Activated T-cell treated with anti-CD3 and anti-CD28 coated beads for 1 hour (primary cell): ENCODE results near the gene BLOC1S3.

Source experiments
- DNase-seq: peaks from one replicate; pipeline ENCODE4 v3.0.0-alpha.2; 2020; ENCODE audit warnings: low read depth

The BLOC1S3 gene

GRCh38 chr19:45146251-45146650 is 32.3 kb upstream of the BLOC1S3 start:
- no peak for DNase-seq

GRCh38 chr19:45146741-45147205 is 31.8 kb upstream of the BLOC1S3 start:
- DNase-seq = no peak

DNA sequence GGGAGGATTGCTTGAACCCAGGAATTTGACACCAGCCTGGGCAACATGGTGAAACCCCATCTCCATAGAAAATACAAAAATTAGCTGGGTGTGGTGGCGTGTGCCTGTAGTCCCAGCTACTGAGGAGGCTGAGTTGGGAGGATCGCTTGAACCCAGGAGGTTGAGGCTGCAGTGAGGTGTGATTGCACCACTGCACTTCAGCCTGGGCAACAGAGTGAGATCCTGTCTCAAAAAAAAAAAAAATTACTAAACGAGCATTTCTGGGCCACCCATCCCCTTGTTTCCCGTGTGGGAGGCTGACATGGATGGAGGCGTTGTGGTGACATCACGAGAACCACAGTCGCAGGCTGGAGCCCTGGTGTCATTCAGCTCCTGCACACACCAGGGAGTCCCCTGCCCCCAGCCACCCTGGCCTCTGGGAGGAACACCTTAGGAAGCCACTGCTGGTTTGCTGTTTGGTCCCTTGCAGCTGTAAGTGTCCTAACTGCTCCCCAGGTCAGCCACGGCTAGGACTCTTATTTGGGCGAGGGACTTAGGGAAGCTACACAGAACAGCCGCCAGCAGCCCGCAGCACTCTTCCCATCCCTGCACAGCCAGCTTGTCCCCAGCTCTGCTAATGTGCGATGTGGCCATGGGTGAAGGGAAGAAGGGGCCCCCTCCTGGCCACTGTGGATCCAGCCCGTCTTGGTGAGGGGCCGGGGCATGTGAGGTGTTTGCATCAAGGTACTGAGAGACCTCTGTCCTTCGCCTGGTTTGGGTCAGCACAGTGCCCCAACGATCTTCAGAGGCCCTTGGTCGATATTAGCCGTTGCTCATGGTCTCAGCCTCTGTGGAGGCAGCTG is 30.5 kb upstream of the BLOC1S3 start:
- no peak for DNase-seq

- no peak for DNase-seq
Observed at GRCh38 chr19:45149129-45149528, 29.5 kb upstream of the BLOC1S3 start.

GRCh38 chr19:45150180-45150579 is 28.4 kb upstream of the BLOC1S3 start:
- DNase-seq = no peak

GRCh38 chr19:45150751-45151281 is 27.8 kb upstream of the BLOC1S3 start:
- no peak for DNase-seq

DNA sequence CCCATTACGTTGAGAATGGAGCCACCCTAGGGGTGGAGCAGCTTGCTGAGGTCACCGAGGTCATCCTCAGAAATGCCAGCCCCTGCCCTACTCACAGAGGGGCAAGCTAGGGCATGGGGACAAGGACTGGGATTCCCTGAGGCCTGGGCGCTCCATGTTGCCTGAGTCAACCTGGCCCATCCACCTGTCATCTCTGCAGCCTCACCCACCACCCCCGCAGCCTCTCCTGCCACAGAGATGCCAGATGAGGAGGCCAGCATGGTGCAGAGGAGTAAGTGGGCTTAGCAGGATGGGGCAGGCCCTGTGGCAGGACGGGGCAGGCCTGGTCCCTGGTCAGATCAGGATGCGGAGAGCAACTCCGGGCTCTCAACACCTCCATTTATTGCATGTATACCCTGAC is 27.3 kb upstream of the BLOC1S3 start:
- DNase-seq = no peak

- no peak for DNase-seq
Observed at GRCh38 chr19:45151821-45152503, 26.6 kb upstream of the BLOC1S3 start.

GRCh38 chr19:45152504-45153338 is 25.9 kb upstream of the BLOC1S3 start:
- DNase-seq = no peak

GRCh38 chr19:45153339-45154063 is 25.1 kb upstream of the BLOC1S3 start:
- no peak for DNase-seq

- no peak for DNase-seq
Observed at GRCh38 chr19:45154064-45154827, 24.3 kb upstream of the BLOC1S3 start.

DNA sequence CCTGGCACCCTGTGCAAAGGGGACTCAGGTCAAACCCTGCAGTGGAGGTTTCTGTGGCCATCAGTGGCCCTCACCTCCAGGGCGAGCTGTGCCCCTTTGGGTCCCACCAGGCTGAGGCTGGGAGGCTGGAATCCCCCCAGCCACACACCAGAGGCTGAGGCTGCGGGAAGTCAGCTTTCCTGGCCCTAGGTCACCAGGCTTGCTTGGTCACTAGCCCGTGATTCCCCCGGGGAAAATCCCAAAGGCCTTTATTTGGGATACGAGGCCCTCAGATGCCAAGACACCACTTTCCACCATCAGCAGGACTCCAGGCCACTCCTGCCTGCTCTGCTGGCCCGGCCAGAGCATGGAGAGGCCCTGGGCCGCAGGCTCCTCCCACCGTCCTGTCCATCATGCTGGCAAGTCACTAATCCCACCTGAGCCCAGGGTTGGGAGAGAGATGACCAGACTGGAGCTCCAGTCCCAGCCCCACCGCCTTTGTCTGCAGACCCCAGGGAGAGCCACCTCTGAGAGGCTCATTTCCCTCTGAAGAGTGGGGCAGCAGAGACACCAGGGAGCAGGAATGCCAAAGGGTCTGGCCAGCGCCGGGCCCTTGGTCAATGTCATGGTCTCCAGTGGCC is 22.5 kb upstream of the BLOC1S3 start:
- no peak for DNase-seq

GRCh38 chr19:45156751-45157150 is 21.8 kb upstream of the BLOC1S3 start:
- DNase-seq = no peak

DNA sequence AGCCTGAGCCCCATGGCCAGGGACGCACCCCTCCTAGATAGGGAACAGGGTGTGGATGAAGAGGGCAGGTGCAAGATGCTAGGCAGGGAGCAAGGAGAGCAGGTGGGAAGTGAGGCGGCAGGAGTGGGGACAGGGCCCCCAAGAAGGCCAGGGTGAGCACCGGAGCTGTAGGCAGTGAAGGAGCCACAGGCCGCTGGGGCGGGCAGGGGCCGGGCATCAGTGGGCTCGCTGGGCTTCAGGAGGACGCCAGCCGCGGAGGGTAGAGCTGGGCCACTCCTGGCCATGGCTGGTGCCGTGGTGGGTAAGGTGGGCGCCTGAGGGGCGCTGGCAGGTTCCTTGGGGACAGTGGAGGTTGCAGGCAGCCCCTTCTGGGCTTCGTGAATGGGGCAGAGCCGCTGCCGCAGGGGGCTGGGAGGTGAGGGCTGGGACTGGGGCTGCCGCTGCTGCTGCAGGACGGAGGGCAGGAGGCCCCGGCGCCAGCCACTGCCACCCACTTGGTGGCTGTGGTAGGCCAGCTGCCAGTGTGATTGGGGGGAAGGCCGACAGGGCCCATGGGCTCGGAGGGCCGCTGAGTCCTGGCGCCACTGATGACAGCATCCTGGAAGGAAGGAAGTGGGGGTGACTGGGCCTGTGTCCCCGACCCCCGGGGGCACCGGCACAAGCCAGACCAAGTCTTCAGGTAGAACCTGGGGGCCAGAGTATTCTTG is 19.9 kb upstream of the BLOC1S3 start:
- DNase-seq = no peak

DNA sequence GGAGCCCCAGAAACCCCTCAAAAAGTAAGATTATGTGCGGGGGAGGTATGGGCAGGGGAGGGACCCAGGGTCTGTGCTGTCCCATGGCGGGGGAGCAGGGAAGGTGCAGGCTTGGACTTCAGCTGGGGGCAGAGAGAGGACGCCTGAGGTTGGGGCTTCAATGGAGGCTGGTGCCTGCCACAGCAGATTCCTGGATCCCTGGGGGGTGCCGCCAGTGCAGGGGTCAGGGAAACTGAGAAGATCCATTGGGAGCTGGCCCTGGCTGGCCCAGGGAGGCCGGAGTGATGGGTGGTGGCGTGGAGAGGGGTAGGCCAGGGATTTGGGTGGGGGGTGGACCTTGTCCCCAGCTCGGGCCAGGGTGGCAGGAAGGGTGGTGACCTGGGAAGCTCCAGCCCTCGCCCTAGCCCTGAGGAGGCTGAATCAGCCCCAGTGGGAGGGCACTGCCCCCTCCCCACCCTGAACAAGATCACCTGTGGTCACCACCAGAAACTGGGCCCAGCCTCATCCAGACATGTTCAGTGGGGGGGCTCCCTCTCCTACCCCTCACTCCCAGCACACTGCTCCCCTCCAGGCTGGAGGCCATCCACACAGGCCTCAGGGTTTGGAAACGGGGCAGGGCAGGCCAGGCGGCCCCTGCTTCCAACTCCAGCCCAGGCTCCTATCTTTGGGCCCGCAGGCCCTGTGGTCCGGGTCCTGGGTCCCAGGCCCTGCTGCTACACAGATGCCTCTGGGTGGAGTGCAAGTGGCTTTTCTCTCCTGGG is 19.2 kb upstream of the BLOC1S3 start:
- no peak for DNase-seq

- DNase-seq = no peak
Observed at GRCh38 chr19:45159971-45160324, 18.6 kb upstream of the BLOC1S3 start.

DNA sequence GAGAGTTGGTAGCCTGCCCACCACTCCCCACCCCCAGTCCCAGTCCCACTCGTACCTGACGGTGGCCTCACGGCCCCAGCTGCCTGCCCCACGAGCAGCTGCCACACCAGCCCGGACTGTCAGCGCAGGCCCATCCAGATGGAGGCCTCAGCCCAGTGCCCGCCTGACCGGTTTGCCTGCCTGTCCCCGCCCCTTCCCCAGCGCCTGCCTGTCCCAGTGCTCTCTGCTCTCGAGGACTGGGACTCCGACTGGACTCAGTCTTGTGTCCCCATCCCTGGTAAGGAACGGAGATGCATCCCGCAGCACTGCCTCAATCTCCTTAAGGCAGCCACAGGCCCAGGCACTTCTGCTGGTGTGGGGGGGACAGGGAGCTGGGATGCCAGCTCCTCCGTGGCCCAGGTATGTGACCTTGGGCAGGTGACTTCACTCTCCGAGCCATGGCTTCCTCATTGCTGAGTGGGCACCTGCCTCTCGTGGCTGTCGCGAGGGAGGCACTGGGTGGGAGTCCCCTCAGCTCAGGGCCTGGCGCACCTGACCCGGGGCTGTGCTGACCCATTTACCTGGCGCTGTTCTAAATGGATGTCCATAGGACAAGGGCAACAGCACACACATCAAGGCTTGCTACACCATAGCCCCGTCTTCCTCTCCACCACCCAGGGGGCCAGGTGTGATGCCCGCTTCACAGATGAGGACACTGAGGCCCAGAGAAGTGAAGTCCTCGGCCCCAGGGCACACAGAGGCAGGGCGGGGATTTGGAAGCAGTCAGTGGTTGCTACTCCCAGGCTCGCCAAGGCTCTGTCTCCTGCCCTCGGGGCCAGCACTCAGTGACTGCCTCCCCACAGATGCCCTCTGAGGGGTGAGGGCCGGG is 17.5 kb upstream of the BLOC1S3 start, which contains the start of gene NKPD1:
Gene NKPD1 (minus strand): TSS at position 113 of the 868 bp plus-strand sequence. CDS start 832 bp downstream, outside the sequence.
- DNase-seq = no peak
